CD4-positive, alpha-beta T cell treated with Interferon alpha-2 for 1 hour (primary cell): ENCODE results near the gene ZNF19.
"Not testable (repeated sequence)": the region's sequence is repeated elsewhere in the genome, so short reads cannot be mapped to it uniquely, and the experiment has no call there.

ENCODE experiments used
- DNase-seq, 2 donors: peaks; one replicate each; pipeline ENCODE4 v3.0.0-alpha.2; 2020 to 2022

Gene ZNF19

GRCh38 chr16:71489122-71489521 lies at the start of gene ZNF19:
Gene ZNF19, minus strand, starts transcription at chr16:71489324. Its CDS starts 7,210 bp downstream, at chr16:71482114.
- no peak for DNase-seq

GRCh38 chr16:71537643-71538042 lies 48.5 kb upstream of the ZNF19 start:
- DNase-seq: peak; percentile 12 to 36

GRCh38 chr16:71536752-71537499 lies 47.8 kb upstream of the ZNF19 start:
- DNase-seq: no peak

GRCh38 chr16:71532366-71532765 lies 43.2 kb upstream of the ZNF19 start:
- no peak for DNase-seq

GRCh38 chr16:71528863-71529262 lies 39.7 kb upstream of the ZNF19 start:
- no peak for DNase-seq

- DNase-seq: no peak
Observed at GRCh38 chr16:71528257-71528656, 39.1 kb upstream of the ZNF19 start.

GRCh38 chr16:71526111-71526631 lies 37.0 kb upstream of the ZNF19 start, which contains the start of gene CHST4:
Gene CHST4, plus strand, starts transcription at chr16:71526426. Its CDS starts 10,252 bp downstream, at chr16:71536678.
- DNase-seq: no peak

- DNase-seq: no peak
Observed at GRCh38 chr16:71524566-71525553, 35.7 kb upstream of the ZNF19 start.

- no peak for DNase-seq
Observed at GRCh38 chr16:71520550-71520949, 31.4 kb upstream of the ZNF19 start.

- no peak for DNase-seq
Observed at GRCh38 chr16:71515026-71515425, 25.9 kb upstream of the ZNF19 start.

- no peak for DNase-seq
Observed at GRCh38 chr16:71514476-71514875, 25.4 kb upstream of the ZNF19 start.

- no peak for DNase-seq
Observed at GRCh38 chr16:71513302-71513701, 24.2 kb upstream of the ZNF19 start.

- DNase-seq: no peak
Observed at GRCh38 chr16:71507061-71507460, 17.9 kb upstream of the ZNF19 start.

GRCh38 chr16:71504901-71505300 lies 15.8 kb upstream of the ZNF19 start:
- no peak for DNase-seq

- not testable (repeated sequence) for DNase-seq
Observed at GRCh38 chr16:71504051-71504450, 14.9 kb upstream of the ZNF19 start.

- no peak for DNase-seq
Observed at GRCh38 chr16:71501547-71501946, 12.4 kb upstream of the ZNF19 start.

- DNase-seq: no peak
Observed at GRCh38 chr16:71500964-71501363, 11.8 kb upstream of the ZNF19 start.

GRCh38 chr16:71499775-71500364 lies 10.7 kb upstream of the ZNF19 start:
- DNase-seq: peak; percentile 35 to 70

- DNase-seq: no peak
Observed at GRCh38 chr16:71498031-71498430, 8.9 kb upstream of the ZNF19 start.

- no peak for DNase-seq
Observed at GRCh38 chr16:71493213-71493612, 4.1 kb upstream of the ZNF19 start.

GRCh38 chr16:71492786-71493185 lies 3.7 kb upstream of the ZNF19 start:
- no peak for DNase-seq

GRCh38 chr16:71491054-71491453 lies 1.9 kb upstream of the ZNF19 start:
- no peak for DNase-seq

GRCh38 chr16:71490361-71490760 lies 1.2 kb upstream of the ZNF19 start:
- no peak for DNase-seq
